Ectodermal cell (in vitro differentiated cells): ENCODE data around the gene TRPV6.

Experiments
- H3K27ac ChIP-seq: 2 replicates; pipeline ENCODE4 v1.7.0; 2013; ENCODE audit warnings: mild to moderate bottlenecking, low read depth, low read length; ENCODE audit not compliant: insufficient read depth, poor library complexity, severe bottlenecking
- H3K27me3 ChIP-seq: 2 replicates; pipeline ENCODE4 v1.7.0; 2013; ENCODE audit warnings: mild to moderate bottlenecking, low read length; ENCODE audit not compliant: insufficient read depth, control insufficient read depth, poor library complexity, severe bottlenecking
- H3K36me3 ChIP-seq: one replicate; pipeline ENCODE4 v1.7.0; 2013; ENCODE audit warnings: low read length; ENCODE audit not compliant: control insufficient read depth, insufficient read depth
- H3K4me1 ChIP-seq: one replicate; pipeline ENCODE4 v1.7.0; 2013; ENCODE audit warnings: low read length; ENCODE audit not compliant: control insufficient read depth, insufficient read depth
- H3K4me3 ChIP-seq: 2 replicates; pipeline ENCODE4 v1.7.0; 2013; ENCODE audit warnings: low read depth, low read length, control low read depth; ENCODE audit not compliant: insufficient read depth
- H3K9me3 ChIP-seq: 2 replicates; pipeline ENCODE4 v1.7.0; 2013; ENCODE audit warnings: mild to moderate bottlenecking, low read length, moderate library complexity; ENCODE audit not compliant: control insufficient read depth
- WGBS, 2 experiments: methylation state at CpG; one replicate each; pipeline ENCODE4 v1.1.7; 2013; ENCODE audit warnings: missing lambda C conversion rate in 2 of 2; 5-methylcytosine and 5-hydroxymethylcytosine counted together

TRPV6 gene

DNA sequence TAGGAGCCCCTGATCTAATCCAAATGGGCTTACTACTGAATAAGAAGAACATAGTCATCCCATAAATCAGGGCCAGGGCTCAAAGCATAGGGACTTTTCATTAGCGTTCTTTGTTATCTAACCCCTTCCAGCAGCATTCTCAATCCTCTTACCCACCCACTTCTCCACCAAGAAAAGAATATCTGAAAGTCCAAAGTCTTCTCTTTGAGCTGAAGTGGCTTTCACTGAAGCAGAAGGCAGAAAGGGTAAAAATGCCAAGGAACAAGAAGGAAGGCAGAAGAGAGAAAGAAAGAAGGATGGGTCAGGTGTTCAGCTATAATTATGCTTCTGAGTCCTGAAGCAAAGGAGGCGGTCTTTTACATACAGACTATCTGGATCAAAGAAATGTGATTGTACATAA is 37.8 kb upstream of the TRPV6 start:
- WGBS, 2 experiments, result 45 to 50% methylated on average over 2 of the region's 2 CpGs
- no peaks in the 10 kb centered on the region for H3K36me3 ChIP-seq
- no peak overlapping the region for H3K4me3 ChIP-seq
- H3K27ac ChIP-seq, result no peak overlapping the region
- H3K9me3 ChIP-seq, result no peaks in the 10 kb centered on the region
- H3K4me1 ChIP-seq, result no peaks in the 10 kb centered on the region
- H3K27me3 ChIP-seq, result no peaks in the 10 kb centered on the region

DNA sequence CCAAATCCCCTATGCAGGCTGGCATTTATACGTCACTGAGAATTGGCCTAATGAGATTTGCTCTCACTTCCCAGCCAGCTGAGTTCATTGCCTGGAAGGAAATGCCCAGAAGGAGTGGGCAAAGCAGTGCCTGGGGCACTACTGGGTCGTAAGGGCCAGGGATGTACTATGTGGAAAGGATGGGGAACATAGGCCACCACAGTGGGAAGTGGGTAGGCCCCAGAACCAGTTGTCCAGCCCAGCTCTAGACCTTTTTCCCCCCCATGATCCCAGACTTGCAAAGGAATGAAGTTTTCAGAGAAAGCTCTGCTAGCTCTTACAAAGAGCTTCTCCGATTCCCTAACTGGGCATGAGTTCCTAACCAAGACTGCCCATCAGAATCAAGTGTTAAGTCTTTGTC is 34.1 kb upstream of the TRPV6 start:
- no peaks in the 10 kb centered on the region for H3K36me3 ChIP-seq
- no peaks in the 10 kb centered on the region for H3K27me3 ChIP-seq
- no peak overlapping the region for H3K27ac ChIP-seq
- no peaks in the 10 kb centered on the region for H3K9me3 ChIP-seq
- no peaks in the 10 kb centered on the region for H3K4me1 ChIP-seq
- 93 to 97% methylated on average over 3 of the region's 3 CpGs for WGBS, 2 experiments
- no peak overlapping the region for H3K4me3 ChIP-seq

DNA sequence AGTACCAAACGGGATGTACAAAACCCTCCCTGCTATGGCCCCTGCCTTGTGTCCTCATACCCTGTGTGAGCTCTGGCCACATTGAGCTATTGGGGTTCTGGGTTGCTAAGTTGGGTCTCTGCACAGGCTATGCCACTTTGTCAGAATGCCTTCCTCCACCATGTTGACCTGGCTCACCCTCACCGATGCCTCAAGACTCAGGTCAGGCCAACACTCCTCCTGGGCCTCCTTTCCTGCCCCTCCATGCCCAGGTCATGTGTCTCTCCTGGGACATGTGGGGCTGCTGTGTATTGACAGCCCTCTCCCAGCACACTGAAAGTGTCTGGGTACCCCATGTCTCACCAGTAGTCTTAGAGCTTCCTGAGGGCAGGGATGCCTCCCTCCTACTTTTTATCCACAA is 33.4 kb upstream of the TRPV6 start:
- no peaks in the 10 kb centered on the region for H3K27me3 ChIP-seq
- no peak overlapping the region for H3K4me3 ChIP-seq
- no peaks in the 10 kb centered on the region for H3K4me1 ChIP-seq
- no peak overlapping the region for H3K27ac ChIP-seq
- H3K36me3 ChIP-seq, result no peaks in the 10 kb centered on the region
- 81 to 98% methylated on average over 2 of the region's 2 CpGs for WGBS, 2 experiments
- H3K9me3 ChIP-seq, result no peaks in the 10 kb centered on the region

DNA sequence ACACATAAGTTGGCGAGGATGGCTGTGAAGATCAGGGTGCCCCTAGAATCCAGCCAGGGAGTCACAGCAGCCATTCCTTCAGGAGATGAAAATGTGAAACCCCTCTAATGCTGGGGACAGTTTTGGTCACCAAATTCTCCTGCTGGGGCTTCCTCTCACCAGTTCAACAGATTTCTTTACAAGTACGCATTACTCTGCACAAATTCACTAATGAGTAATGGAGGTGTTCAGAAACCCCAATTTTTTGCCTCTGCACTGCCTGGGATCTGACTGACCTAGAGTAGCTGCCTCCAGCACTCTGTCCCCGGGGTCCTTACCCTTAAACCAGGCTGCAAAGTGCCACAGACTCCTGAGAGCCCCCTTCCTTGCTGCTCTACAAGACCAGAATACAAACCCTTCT is 31.9 kb upstream of the TRPV6 start:
- Histone ChIP-seq H3K9me3 (no peaks in the 10 kb centered on the region), H3K4me3 (no peak overlapping the region), H3K27me3 (no peaks in the 10 kb centered on the region), H3K4me1 (no peaks in the 10 kb centered on the region), H3K36me3 (no peaks in the 10 kb centered on the region), H3K27ac (no peak overlapping the region)
- 96 to 100% methylated on average over 3 of the region's 3 CpGs for WGBS, 2 experiments

DNA sequence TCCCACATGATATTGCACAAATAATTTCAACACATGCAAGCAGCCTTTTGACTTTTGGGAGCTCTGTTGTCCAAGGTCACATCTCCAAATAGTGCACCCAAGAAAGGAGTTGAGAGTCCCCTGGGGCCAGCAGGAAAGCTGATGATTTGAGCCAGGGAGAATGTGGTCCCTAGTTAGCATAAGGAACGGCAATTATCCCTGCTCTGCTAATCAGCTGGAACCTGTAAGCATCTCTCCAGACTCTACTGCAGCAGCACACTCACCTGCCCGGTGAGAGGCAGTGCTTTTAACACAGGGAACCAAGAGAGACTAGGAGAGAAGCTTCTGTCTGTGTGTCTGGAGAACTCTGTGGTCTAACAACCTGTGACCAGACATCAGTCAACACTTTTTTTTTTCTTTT is 31.0 kb upstream of the TRPV6 start:
- H3K27ac ChIP-seq, result no peak overlapping the region
- H3K4me1 ChIP-seq, result no peaks in the 10 kb centered on the region

DNA sequence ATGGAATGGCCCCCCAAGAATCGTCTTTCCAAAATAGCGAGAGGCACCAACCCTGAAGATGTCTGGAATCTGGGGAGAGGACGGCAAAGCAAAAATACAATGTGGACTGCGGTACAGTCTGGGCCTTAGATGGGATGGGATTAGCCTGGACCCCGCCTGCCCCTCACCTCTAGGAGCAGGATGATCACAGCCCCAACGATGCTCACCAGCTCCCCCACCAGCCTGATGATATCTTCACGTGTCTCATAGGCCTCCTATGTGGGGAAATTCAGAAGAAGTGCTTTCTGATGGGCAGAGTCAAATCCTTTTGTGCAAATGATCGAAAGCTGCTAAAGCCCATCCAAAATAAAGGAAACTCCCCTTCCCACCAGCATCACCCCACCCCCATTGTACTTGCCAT is 29.8 kb upstream of the TRPV6 start:
- Histone ChIP-seq H3K36me3 (no peaks in the 10 kb centered on the region), H3K4me3 (no peak overlapping the region), H3K27me3 (no peaks in the 10 kb centered on the region), H3K4me1 (no peaks in the 10 kb centered on the region), H3K9me3 (no peaks in the 10 kb centered on the region), H3K27ac (no peak overlapping the region)
- 89 to 90% methylated on average over 8 of the region's 8 CpGs for WGBS, 2 experiments

More for the DNA sequence above, 31.0 kb upstream of the TRPV6 start:
- Histone ChIP-seq H3K27me3 (no peaks in the 10 kb centered on the region), H3K36me3 (no peaks in the 10 kb centered on the region), H3K9me3 (no peaks in the 10 kb centered on the region), H3K4me3 (no peak overlapping the region)
- 79 to 80% methylated on average over 2 of the region's 2 CpGs for WGBS, 2 experiments

DNA sequence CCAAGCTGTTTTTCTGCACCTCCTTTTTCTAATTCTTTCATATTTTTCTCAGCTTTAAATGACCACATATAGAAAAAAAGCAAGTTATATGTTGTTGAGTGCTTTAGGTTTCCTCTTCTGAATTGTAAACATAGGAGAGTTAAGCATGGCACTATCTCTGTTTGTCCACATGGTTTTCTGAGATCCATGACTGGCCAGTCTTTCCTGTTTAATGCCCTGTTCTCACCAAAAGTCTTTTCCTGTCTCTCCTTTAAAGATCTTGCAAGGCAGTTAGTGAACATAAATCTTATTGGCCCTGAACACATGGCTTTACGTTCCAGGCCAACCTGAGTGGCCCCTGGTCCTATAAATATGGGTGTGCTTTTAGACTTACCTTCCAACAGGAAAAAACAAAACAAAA is 28.6 kb upstream of the TRPV6 start:
- Histone ChIP-seq H3K9me3 (no peaks in the 10 kb centered on the region), H3K36me3 (no peaks in the 10 kb centered on the region), H3K27ac (no peak overlapping the region), H3K4me1 (no peaks in the 10 kb centered on the region), H3K4me3 (no peak overlapping the region), H3K27me3 (no peaks in the 10 kb centered on the region)
- WGBS, 2 experiments, result 90 to 100% methylated on average over 1 of the region's 1 CpG

DNA sequence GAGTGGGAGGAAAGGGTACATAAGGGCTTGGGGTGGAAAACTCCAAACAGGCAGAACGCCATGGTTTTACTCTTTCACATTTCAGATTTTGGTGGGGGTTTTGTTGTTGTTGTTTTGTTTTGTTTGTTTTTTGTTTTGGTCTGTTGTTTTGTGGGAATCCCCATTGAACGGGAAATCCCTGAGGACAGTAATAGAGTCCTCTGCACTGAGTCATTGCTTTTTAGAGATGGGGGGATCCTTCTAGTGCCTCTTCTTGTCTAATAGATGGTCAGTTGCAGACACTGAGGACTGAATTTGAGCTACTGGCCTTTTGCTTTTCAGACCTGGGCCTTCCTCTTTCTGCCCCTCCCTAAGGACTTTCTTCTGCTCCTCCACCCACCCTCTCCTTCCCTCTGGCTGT is 28.0 kb upstream of the TRPV6 start:
- Histone ChIP-seq H3K9me3 (no peaks in the 10 kb centered on the region), H3K36me3 (no peaks in the 10 kb centered on the region), H3K27ac (no peak overlapping the region), H3K4me1 (no peaks in the 10 kb centered on the region), H3K27me3 (no peaks in the 10 kb centered on the region), H3K4me3 (no peak overlapping the region)
- 85 to 89% methylated on average over 2 of the region's 2 CpGs for WGBS, 2 experiments

DNA sequence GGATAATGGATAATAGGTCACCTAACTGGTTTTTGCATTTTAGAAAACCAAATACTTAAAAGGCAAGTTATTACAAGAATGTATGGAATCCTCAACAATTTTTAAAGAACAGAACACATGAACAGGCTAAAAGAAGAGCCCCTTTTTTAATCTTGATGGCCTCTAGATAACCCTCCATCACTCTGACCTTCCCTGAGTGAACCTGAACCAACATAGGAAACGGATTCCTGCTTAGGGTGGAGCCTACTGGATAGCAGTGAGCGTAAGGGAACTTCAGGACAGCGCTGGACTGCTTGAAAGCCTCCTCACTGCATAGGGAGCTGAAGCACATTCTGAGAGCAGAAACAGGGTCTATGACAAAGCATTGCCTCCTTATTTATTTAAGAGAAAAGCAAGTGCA is 27.5 kb upstream of the TRPV6 start:
- Histone ChIP-seq H3K27ac (no peak overlapping the region), H3K4me1 (no peaks in the 10 kb centered on the region), H3K4me3 (no peak overlapping the region), H3K27me3 (no peaks in the 10 kb centered on the region), H3K36me3 (no peaks in the 10 kb centered on the region), H3K9me3 (no peaks in the 10 kb centered on the region)
- 89 to 91% methylated on average over 3 of the region's 3 CpGs for WGBS, 2 experiments

DNA sequence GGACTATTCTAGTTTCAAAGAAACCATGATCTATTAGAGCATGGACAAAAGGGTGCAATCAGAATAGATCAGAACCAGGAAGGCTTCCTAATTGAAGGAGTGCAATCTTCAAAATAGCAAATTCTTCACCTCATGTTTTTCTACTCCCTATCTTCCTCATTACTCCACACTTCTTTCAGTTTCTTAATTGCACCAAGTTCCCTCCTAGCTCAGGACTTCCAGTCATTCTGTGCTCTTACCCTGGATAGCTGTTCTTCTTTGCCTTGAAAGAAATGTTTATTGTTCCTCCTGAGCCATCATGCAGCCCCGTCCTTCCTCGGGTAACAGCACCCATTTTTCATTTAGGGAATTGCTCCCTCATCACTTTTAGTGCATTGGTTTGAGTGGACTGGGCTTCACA is 24.9 kb upstream of the TRPV6 start:
- Histone ChIP-seq H3K4me3 (no peak overlapping the region), H3K4me1 (no peaks in the 10 kb centered on the region)
- WGBS, 2 experiments, result 72 to 88% methylated on average over 2 of the region's 2 CpGs

DNA sequence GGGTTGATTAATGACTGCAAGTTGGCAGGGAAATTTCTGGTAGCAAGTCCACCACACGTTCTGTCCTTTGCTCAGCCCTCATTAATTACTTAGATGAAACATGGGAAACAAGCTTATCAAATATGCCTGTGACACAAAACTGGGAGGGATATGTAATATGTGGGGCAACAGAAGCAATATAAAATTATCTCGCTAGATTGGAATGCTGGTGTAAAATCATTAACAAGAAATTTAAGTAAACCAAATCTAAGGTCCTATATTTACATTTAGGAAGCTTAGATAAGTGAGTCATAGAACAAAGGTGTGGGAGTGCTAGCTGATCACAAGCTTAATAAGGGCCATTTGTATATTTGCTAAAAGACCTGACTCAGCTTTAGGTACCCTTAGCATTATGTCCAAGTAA is 24.5 kb upstream of the TRPV6 start:
- Histone ChIP-seq H3K27ac (no peak overlapping the region), H3K36me3 (no peaks in the 10 kb centered on the region), H3K27me3 (no peaks in the 10 kb centered on the region), H3K4me3 (no peak overlapping the region), H3K9me3 (no peaks in the 10 kb centered on the region), H3K4me1 (no peaks in the 10 kb centered on the region)
- WGBS, 2 experiments, result 86 to 100% methylated on average over 1 to 2 of the region's 2 CpGs

More for the DNA sequence above, 24.9 kb upstream of the TRPV6 start:
- H3K27me3 ChIP-seq, result no peaks in the 10 kb centered on the region
- H3K36me3 ChIP-seq, result no peaks in the 10 kb centered on the region
- no peak overlapping the region for H3K27ac ChIP-seq
- no peaks in the 10 kb centered on the region for H3K9me3 ChIP-seq
